Activated B cell treated with CpG ODN at 0.5 μM for 24 hours (primary cell): Measurements from ENCODE around the gene IFT172. TPM values are rescaled to one million over a fixed set of nuclear protein-coding genes. Genes with fewer than 3 reads are reported as not detected.
A peak's percentile ranks its signal among the peaks of the same experiment; 100 is the strongest.
"Not testable (repeated sequence)": the region's sequence is repeated elsewhere in the genome, so short reads cannot be mapped to it uniquely, and the experiment has no call there.

Source experiments
- ATAC-seq: fragments of 200-7000 bp; cut with Tn5 transposase; one replicate; pipeline ENCODE4 v1.10.0; 2021; ENCODE audit warnings: low read depth, mild to moderate bottlenecking, moderate library complexity
- CTCF ChIA-PET: fragments of 350-600 bp; sonication (Branson Sonifier 250); formaldehyde crosslinking; loops from one replicate; lab custom pipeline; 2021; ENCODE audit warnings: antibody characterized with exemption; lab: Charles Lee
- POLR2A ChIA-PET: fragments of 350-600 bp; sonication (Branson Sonifier 250); formaldehyde crosslinking; loops from one replicate; lab custom pipeline; 2021; ENCODE audit warnings: antibody characterized with exemption; lab: Charles Lee
- DNase-seq: peaks from one replicate; pipeline ENCODE4 v3.0.0; 2022
- H3K27ac Mint-ChIP-seq: one replicate; pipeline ENCODE4 v1.8.0; 2020; ENCODE audit warnings: mixed read lengths
- H3K27me3 Mint-ChIP-seq: one replicate; pipeline ENCODE4 v1.8.0; 2021; ENCODE audit warnings: mixed read lengths
- H3K36me3 Mint-ChIP-seq: one replicate; pipeline ENCODE4 v1.8.0; 2021; ENCODE audit warnings: low read depth, mixed read lengths
- H3K4me1 Mint-ChIP-seq: one replicate; pipeline ENCODE4 v1.8.0; 2021; ENCODE audit warnings: mixed read lengths
- H3K4me3 Mint-ChIP-seq: one replicate; pipeline ENCODE4 v1.8.0; 2020; ENCODE audit warnings: mild to moderate bottlenecking, mixed read lengths
- H3K9me3 Mint-ChIP-seq: one replicate; pipeline ENCODE4 v1.8.0; 2020; ENCODE audit warnings: mixed read lengths
- CTCF ChIP-seq: fragments of 200-600 bp; IDR thresholded peaks from one replicate; pipeline ENCODE4 v1.8.0; 2022; ENCODE audit warnings: antibody characterized with exemption, mild to moderate bottlenecking
- intact Hi-C: fragments of 100-400 bp; cut with micrococcal nuclease; formaldehyde crosslinking; loops from one replicate; pipeline ENCODE4 v1.15.1; 2024
- total RNA-seq: library from RNA; stranded (reverse); gene quantifications from 2 replicates; pipeline ENCODE4 v1.2.3, GENCODE V29; 2022

IFT172 gene
- total RNA-seq, 1 donor from 2014 or later = 14.4 TPM

DNA sequence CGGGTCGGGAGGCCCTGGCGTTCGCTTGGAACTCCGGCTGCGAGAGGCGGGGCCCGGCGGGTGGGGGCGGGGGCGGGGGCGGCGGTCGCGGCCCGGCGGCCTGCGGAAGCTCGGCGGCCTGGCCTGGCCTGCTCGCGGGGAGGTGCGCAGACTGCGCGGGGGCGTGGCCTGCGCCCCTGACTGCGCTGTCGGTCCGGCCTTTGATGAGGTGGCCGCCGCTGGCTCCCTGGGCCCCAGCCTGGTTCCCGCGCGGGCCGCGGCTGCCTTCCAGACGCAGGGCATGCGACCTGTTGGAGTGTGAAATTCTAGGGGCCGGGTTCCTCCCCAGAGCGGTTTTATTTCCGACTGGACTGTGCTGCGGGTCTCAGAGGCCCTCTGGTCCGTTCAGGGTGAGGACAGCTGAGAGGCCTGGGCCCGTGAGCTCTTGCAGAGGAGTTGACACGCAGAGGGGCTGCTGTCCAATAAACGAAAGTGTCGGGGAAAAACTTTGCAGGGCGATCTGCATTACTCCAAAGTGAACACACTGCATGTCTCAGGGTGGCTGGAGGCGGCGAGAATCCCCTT lies 60.5 kb downstream of the IFT172 start:
- ATAC-seq = peak; percentile 76
- Mint-ChIP-seq H3K9me3 (no peaks in the 10 kb centered on the region), H3K27ac (peak overlapping the region; percentile 90), H3K4me1 (peaks cover 50% of the 10 kb centered on the region), H3K36me3 (peaks cover 26% of the 10 kb centered on the region), H3K4me3 (peak overlapping the region; percentile 98), H3K27me3 (no peaks in the 10 kb centered on the region)
- ChIA-PET POLR2A (interaction anchor here (0.5 to 4.2 kb wide), 14 partner anchors 11 to 1010 kb away, joined by 3 to 54 read pairs (median 6); partner anchors contain the start of genes ATRAID, GTF3C2, MPV17 and OST4), CTCF (interaction anchor here (1.2 to 3.5 kb wide), 3 partner anchors 19 to 254 kb away, joined by 4 to 15 read pairs (median 4); partner anchors contain the start of gene PPM1G)
- no peak for TF ChIP-seq CTCF
- DNase-seq = peak; percentile 75
- intact Hi-C loops = loop anchor here (1.0 to 5.0 kb wide), 10 partner anchors 13 to 963 kb away; partner anchors contain the start of genes EIF2B4, FOSL2, GTF3C2 and IFT172

- Mint-ChIP-seq H3K36me3 (peaks cover 19% of the 10 kb centered on the region), H3K4me3 (peak within 1 kb of the TSS; percentile 98), H3K9me3 (no peaks in the 10 kb centered on the region), H3K27me3 (no peaks in the 10 kb centered on the region), H3K27ac (peak within 1 kb of the TSS; percentile 98), H3K4me1 (peaks cover 50% of the 10 kb centered on the region)
- TF ChIP-seq CTCF = no peak
- intact Hi-C loops = loop anchor here (1.0 to 5.0 kb wide), 9 partner anchors 14 to 964 kb away; partner anchors contain the start of genes EIF2B4, FOSL2, GTF3C2 and IFT172
- CTCF ChIA-PET = interaction anchor here (1.2 to 3.5 kb wide), 2 partner anchors 18 to 255 kb away, joined by 4 to 15 read pairs; partner anchors contain the start of gene PPM1G
- DNase-seq = peak; percentile 95
- POLR2A ChIA-PET = interaction anchor here (0.5 to 4.2 kb wide), 16 partner anchors 11 to 1550 kb away, joined by 3 to 54 read pairs (median 5); partner anchors contain the start of genes ASXL2, ATRAID, GTF3C2 and MPV17
- peak; percentile 90 for ATAC-seq
These were observed 61.1 kb downstream of the IFT172 start, which contains the start of gene NRBP1 for GRCh38 chr2:27428213-27428977. Gene NRBP1 (plus strand): TSS chr2:27428631. CDS start chr2:27433274, 4,643 bp downstream.

DNA sequence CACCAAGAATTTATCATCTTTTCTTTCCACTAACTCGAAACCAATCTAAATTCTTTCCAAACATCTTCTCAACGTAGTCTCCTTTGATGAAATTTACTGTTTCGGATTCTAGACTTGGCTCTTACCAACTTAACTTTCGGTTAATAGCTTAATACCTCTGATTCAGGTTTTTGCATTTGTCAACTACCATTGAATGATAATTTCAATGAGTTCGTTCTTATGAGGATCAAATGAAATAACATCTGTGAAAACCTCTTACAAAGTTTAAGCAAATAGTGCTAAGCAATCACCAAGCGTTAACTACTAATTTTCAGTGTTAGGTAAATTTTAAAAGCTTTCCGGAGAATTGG lies 61.7 kb downstream of the IFT172 start:
- CTCF ChIA-PET = interaction anchor here (1.2 to 3.5 kb wide), 2 partner anchors 18 to 255 kb away, joined by 4 to 15 read pairs; partner anchors contain the start of gene PPM1G
- POLR2A ChIA-PET = interaction anchor here (0.6 to 4.2 kb wide), 12 partner anchors 15 to 356 kb away, joined by 4 to 54 read pairs (median 7); partner anchors contain the start of genes ATRAID, GTF3C2, MPV17 and OST4
- H3K9me3 Mint-ChIP-seq = no peaks in the 10 kb centered on the region
- DNase-seq (no peak), ATAC-seq (no peak)
- H3K36me3 Mint-ChIP-seq = peaks cover 15% of the 10 kb centered on the region
- peak overlapping the region; percentile 98 for H3K4me3 Mint-ChIP-seq
- no peaks in the 10 kb centered on the region for H3K27me3 Mint-ChIP-seq
- peak overlapping the region; percentile 98 for H3K27ac Mint-ChIP-seq
- peaks cover 45% of the 10 kb centered on the region for H3K4me1 Mint-ChIP-seq
- TF ChIP-seq CTCF = no peak
- intact Hi-C loops = loop anchor here (1.0 to 5.0 kb wide), 9 partner anchors 14 to 964 kb away; partner anchors contain the start of genes EIF2B4, FOSL2, GTF3C2 and IFT172

DNA sequence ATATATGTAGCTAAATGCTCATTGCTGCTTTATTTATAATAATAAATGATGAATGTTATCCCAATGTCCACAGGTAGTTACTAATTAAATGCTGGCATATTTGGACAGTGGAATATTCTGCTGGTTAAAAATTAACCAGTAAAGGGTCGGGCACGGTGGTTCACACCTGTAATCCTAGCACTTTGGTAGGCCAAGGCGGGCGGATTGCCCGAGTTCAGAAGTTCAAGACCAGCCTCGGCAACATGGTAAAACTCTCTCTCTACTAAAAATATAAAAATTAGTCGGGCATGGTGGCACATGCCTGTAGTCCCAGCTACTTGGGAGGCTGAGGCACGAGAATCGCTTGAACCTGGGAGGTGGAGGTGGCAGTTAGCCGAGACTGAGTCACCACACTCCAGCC lies 64.5 kb downstream of the IFT172 start:
- intact Hi-C loops = loop anchor here (5.0 kb wide), 1 partner anchor 967 kb away; the partner anchor contains the start of gene FOSL2
- POLR2A ChIA-PET = interaction anchor here (1.0 kb wide), 1 partner anchor 54 kb away, joined by 3 read pairs; no protein-coding TSS in a partner anchor
- H3K27ac Mint-ChIP-seq, ATAC-seq, H3K4me3 Mint-ChIP-seq, CTCF ChIA-PET, DNase-seq, H3K36me3 Mint-ChIP-seq, H3K9me3 Mint-ChIP-seq, H3K27me3 Mint-ChIP-seq: not testable (repeated sequence)
- H3K4me1 Mint-ChIP-seq = peaks cover 22% of the 10 kb centered on the region

DNA sequence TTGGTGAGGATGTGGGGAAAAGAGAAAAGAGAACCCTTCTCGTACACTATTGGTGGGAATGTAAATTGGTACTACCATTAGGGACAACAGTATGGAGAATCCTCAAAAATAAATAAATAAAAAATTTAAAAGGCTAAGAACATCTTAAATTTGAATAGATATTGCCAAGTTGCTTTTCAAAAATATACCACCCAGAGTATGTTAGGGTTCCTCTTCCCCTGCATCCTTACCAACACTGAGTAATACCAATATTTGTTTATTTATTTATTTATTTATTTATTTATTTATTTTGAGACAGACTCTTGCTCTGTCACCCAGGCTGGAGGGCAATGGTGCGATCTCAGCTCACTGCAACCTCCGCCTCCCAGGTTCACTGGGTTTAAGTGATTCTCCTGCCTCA lies 66.6 kb downstream of the IFT172 start:
- ATAC-seq (no peak), DNase-seq (no peak)
- no peaks in the 10 kb centered on the region for H3K9me3 Mint-ChIP-seq
- peaks cover 8% of the 10 kb centered on the region for H3K4me1 Mint-ChIP-seq
- intact Hi-C loops = no loop called here
- no peak for TF ChIP-seq CTCF
- H3K4me3 Mint-ChIP-seq = no peak overlapping the region
- ChIA-PET POLR2A (no interaction called here), CTCF (no interaction called here)
- no peak overlapping the region for H3K27ac Mint-ChIP-seq
- no peaks in the 10 kb centered on the region for H3K27me3 Mint-ChIP-seq
- no peaks in the 10 kb centered on the region for H3K36me3 Mint-ChIP-seq
